HK-2 (cell line): ENCODE measurements around the gene ANKRD34A.

Experiments used
- DNase-seq: peaks from one replicate; pipeline ENCODE4 v3.0.0-alpha.2; 2018; ENCODE audit not compliant: unreplicated experiment

Gene ANKRD34A

DNA sequence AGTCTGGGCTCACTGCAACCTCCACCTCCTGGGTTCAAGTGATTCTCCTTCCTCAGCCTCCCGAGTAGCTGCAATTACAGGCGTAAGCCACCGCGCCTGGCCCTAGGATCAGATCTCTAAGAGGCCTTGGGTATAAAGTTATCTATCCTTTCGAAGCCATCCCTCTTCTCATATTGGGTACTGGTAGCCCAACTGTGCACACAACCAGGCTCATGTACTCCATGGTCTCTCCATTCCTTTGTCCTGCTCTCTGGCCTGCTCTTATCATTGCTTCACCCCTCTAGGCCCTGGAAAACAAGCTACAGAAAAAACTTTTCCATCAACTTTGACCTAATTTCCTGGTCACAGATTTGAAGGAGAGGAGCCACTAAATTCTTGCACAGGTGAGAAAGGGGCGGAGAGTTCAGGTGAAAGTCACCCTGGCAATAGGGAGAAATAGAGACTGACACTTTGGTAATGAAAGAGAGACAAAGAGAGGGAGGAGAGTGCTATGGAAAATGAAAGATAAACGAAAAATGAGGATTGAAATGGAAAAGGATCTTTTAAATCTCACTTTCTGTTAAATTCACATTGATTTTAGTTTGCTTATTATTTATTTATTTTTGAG lies 26.0 kb upstream of the ANKRD34A start:
- no peak for DNase-seq

DNA sequence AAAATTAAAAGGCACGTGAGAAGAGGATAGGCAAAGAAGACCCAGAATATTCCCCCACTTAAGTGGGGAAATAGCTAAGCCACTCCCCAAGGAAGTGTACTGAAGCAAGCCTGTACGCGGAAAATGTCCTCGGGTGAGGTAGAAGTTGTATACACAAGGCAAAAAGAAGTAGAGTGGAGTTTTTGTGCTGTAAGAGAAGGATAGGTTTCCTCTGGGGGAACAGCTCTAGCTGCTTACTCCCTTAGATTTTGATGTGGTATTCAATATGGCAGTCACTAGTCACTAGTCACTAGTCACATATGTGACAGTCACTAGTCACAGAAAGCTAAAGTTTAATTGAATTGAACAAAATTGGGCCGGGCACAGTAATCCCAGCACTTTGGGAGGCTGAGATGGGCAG lies 24.4 kb upstream of the ANKRD34A start:
- no peak for DNase-seq

DNA sequence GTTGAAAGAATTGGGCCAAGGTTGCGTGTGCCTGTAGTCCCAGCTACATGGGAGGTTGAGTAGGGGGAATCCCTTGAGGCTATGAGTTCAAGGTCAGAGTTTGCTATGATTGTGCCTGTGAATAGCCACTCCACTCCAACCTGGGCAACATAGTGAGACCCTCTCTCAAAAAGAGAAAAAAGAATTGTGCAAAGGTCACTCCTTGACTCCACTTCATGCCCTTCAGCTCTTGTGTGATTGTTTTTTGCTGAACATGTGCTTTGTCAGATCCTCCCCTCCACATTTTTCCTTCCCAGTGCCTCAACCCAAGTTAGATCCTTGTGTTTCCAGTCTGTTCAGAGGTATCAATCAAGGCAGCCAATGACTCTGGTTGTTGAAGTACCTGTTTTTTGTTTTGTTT lies 23.6 kb upstream of the ANKRD34A start:
- DNase-seq: no peak

DNA sequence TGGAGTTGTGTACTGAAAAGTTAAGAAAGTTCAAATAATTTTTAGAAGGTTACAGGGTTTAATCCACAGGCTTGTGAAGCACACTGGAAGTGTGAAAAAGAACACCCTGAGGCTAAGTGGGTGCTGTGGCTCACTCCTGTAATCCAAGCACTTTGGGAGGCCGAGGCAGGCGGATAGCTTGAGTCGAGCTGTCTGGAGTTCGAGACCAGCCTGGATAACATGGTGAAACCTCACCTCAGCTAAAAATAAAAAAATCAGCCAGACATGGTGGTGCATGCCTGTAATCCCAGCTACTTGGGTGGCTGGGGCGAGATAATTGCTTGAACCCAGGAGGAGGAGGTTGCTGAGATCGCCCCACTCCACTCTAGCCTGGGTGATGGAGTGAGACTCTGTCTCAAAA lies 22.2 kb upstream of the ANKRD34A start:
- no peak for DNase-seq

DNA sequence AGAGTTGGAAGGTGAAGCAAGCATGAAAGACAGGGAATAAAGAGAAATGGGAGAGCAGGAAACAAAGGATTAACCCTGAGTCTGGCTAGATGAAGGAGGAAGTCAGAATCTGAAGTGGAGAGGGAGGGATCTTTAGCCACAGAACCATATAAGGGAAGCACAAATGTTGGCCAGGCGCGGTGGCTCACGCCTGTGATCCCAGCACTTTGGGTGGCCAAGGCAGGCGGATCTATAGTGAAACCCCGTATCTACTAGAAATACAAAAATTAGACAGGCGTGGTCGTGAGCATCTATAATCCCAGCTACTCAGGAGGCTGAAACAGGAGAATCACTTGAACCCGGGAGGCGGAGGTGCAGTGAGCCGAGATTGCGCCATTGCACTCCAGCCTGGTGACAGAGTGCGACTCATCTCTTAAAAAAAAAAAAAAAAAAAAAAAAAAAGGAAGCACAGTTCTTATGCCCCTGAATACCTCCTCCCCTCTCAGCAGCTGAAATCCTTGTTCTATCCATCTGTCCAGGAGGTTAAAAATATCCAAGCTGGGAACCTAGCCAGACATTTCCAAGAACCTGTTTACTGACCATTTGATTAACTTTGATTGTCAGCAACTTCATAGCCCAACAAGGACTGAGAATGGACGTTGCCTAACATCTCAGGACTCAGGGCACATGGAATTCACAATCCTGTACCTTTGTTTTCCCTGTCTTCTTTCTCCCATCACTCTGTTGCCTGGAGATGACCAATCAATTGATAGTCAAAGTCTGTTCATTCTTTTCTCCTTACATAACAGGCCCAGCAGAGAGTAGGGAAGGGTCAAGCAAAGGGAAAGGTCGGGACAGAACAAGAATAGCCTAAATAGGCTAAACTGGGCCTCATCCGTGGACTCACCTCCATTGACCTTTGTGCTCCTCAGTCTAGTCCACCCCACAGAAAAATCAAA lies 21.4 kb upstream of the ANKRD34A start:
- peak; percentile 58 for DNase-seq

DNA sequence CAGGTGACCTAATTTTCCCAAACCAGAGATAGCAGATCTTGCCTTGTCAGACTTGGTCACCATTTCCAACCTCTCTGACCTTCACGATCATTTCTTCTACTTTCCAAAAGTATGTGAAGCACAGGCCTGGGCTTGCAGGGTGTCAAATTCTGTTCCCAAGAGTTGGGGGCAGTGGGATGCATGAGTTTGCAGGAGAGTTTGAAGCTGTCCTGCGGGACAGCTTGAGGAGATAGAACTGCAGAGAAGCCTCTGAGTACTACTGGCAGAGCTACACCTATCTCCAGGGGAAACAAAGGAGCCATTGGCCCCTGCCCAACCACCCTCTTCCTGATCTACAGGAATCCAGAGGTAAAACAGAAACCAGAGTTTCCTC lies 20.7 kb upstream of the ANKRD34A start:
- DNase-seq: no peak

DNA sequence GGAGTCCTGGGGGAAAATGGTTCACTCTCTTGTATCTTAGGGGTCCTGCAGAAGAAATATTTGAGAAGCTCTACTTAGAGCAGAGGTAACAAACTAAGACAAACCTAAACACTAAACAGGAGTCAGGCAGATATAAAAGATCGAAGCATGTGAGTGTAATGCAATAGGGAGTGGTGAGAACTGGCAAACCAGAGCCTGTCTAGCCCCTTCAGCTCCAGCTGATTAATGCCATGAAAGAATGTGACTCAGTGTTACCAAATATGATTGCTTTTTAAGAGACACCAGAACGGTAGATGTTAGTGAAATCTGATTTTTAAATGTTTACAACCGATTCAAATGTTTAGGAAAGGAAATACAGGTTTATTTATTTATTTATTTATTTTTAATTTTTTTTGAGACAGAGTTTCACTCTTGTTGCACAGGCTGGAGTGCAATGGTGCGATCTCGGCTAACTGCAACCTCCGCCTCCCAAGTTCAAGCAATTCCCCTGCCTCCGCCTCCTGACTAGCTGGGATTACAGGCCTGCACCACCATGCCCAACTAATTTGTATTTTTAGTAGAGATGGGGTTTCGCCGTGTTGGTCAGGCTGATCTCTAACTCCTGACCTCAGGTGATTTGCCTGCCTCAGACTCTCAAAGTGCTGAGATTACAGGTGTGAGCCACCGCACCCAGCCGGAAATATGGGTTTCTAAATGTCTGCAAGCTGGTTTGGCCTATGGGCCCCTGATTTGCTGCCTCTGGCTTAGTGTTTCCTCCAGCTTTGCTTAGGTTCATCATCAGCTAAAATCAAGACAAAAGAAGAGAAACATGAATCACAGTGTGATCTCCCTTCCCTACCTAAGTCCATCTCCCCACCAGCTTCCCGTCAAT lies 19.8 kb upstream of the ANKRD34A start:
- no peak for DNase-seq

DNA sequence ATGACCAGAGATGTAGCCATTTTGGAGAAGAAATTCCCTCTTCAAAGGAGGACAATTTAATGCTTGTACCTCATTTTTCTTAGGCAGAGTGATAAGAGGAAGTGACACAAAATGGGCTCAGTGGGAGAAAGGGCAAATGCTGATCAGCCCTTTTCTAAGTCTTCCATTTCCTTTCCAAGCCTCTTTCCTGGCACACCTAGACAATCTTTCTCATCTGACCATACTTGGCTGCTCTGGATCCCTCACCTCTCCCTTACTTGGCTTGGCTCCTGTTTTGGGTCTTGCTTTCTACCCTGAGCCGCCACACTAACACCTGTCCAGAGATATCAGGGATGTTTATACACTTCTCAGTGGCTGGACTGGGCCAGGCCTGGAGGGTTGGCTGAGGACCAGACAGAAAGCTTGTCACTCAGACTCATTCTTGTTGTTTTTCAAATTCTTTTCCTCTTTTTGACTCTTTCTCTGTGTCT lies 18.9 kb upstream of the ANKRD34A start:
- no peak for DNase-seq

DNA sequence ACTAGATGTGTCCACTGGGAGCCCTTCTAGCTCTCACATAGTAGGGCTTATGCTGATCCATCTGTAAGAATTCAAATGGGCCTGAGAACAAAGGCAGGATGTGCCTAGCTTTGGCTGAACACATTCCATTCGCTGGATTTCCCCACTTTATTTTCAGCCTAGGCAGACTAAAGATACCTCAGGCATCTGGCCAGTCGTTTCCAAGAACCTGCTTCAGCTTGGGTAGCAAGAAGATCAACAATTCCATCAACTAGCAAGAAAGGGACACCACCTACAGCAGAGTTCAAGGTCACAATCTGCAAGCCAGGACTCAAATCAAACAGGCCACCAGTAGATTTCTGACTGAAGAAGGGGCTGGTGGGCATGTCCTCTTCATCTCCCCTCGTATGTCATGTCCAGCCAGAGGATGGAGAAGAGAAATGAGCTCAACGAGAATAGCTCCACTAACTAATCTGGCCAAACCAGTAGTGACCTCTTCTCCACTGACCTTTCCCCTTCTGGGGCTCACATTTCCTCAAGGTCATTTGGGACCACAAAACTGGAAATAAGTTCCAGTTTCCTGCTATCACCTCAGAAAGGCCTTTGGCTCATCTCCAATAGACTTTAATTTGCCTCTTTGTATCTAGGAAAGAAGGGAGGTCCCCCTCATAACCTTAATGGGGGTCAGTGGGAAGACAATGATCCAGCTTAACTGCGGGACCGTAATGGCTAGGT lies 17.8 kb upstream of the ANKRD34A start:
- DNase-seq: no peak

DNA sequence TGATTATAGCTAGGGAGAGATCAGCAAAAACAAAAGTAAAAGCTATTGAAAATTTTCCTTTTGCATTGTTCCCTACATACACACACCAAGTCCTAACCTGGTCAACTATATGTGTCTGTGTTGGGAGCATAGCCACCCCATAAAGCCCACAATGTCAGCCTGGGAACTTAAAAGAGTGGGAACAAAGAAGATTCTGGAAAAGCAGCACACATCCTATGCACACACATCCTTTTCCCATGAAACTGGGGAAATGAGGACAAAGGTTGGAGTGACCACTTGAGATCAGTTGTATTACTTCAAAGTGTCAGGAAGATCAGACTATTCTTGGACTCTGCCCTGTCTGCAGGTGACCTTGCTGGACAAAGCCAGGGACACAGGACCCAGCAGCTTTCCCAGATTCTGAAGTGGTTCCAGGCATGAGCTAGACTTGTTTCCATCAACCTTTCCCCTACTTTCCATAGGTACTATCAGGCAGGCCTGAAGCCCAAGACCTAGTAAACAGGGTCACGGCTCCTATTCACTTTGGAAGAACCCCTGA lies 16.2 kb upstream of the ANKRD34A start:
- DNase-seq: no peak

DNA sequence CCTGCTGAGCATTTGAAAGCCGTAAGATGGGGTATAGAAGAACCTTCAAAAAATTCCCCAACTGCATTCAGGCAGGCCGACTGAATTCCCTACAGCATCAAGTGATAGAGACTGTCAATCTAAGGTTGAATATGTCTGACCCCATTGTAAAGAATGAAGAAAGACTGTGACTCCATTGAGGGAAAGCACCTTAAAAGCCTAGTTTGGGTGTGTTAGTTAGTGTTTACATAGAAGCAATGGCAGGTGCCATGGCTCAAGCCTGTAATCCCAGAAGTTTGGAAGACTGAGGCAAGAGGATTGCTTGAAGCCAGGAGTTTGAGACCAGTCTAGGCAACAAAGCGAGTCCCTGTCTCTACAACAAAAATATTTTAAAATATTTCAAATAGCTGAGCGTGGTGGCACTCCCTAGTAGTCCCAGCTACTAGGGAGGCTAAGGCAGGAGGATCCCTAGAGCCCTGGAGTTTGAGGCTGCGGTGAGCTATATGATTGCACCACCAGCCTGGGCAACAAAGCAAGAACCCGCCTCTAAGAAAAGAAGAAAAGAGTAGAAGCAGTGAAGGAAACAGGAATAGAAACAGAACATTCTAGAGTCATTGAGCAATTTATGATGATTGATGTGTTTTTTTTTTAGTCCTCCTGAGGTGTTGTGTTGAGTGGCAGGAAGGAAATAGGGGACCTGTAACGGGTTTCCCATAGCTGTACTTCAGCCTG lies 15.5 kb upstream of the ANKRD34A start:
- no peak for DNase-seq

DNA sequence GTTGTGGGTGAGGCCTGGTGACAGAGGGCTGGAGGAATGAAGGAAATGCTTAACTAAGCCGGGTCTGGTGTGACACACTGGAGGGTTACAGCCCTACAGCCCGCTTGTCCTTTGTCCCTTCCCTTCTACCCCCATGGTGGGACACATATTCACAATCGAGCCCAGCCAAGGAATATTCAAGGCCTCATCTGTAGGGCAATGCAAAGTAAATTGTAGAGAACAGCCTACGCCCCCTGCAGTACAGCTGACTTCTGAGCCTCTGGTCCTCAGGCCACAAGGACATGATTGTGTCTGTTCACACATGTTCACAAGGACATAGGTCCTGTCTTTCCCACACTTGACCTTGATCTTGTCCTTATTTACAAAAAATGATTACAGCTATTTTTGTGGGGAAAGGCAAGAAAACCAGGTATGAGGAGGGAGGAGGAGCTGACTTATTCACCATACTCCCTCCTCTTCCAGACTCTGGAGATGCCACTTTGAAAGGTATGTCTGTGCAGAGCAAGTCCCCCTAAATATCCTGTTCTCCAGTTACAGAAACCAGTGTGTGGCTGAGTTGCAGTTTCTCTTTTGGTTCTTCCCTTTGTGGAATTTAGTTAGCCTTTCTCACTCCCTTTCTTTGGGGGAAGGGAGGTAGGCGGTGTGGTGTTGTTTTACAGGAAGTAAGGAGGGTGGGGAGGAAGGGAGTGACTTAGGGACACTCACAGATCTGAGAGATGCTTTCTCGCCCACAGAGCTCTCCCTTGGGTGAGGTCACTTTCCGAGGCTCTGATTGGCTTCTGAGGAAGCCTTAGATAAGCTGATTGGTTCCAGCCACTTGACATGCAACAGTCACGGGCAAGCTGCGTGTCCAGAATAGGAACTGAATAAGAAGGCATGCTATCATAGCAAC lies 14.7 kb upstream of the ANKRD34A start:
- peak; percentile 91 for DNase-seq

DNA sequence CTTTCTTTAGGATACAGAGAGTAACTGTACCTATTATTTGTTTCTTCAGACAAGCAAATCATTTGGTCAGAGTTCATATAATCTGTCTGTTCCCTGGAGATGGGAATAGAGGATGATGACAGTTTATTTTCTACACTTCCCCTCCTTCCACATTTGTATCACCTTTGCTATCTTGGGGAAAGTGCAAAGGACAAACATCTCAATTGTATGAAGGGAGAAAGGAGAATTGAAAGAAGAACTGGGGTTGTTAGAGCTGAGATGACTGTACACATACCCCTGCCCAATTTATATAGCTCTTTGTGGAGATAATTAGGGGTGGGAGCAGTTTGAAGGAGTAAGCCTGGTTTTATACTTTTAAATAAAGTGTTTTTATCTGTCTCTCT lies 14.1 kb upstream of the ANKRD34A start:
- no peak for DNase-seq

DNA sequence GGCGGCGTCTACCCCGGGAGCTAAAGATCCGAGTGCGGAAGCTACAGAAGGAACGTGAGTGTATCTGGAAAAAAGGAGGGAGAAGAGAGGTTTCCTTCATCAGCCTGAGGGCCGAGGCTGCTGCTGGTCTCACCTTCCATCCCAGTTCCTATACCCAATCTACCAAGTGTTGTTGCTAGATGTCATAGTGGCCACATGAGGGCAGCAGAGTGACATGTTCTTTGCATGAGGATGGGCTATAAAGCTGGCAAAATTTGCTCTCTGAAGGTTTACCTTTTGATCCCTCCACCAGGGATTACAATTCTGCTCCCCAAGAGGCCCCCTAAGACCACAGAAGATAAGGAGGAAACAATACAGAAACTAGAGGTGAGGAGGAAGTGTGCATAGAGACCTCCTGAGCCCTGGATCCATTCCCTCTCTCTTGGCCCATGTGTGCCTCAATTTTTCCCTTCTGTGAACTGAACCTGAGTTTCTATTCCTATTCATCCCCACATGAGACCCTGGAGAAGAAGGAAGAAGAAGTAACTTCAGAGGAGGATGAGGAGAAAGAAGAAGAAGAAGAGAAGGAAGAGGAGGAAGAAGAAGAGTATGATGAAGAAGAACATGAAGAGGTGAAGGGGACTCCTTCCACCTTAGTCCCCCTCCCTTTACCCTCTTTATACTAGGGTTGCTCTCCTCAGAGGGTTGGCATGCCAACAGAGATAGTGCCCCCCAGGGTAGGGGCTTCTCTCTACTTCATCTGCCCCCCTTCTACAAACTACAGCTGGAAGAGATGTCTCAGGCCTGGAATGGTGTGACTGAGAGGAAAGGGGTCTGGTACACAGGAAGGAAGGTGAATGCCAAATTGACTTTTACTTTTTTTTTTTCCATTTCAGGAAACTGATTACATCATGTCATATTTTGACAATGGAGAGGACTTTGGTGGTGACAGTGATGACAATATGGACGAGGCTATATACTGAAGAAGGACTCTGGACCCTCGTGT lies 13.4 kb upstream of the ANKRD34A start:
- peak; percentile 50 for DNase-seq

DNA sequence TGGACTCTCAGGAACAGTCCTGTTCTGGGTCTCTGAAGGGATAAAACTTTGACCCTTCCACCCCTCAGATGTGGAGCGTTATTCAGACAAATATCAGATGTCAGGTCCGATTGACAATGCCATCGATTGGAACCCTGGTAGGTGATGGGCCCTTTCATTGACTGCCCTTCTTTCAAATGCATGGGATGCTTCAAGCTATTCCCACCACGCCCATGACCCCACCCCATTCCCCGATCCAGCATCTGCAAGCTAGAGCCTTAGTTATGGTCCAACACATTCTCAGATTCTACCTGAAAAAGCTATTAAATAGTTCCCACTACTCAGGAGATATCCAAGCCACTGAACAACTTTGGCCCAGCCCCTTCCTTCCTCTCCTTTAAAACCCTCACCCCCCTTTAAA lies 12.6 kb upstream of the ANKRD34A start:
- DNase-seq: no peak

DNA sequence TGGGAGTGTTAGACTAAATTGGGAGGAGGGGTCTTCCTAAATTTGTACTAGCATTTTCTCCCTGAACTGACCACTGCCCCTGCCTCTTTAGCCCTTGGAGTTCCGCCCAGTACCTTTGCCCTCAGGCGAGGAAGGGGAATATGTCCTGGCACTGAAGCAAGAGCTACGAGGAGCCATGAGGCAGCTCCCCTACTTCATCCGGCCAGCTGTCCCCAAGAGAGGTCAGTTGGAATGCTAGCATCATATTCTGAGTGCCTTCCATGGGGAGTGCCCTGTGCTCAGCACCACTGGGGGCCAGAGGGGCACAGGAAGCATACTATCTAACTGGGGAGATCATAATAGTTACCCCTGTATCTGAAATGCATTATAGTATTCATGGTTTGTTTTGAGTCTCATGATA lies 10.8 kb upstream of the ANKRD34A start:
- no peak for DNase-seq

DNA sequence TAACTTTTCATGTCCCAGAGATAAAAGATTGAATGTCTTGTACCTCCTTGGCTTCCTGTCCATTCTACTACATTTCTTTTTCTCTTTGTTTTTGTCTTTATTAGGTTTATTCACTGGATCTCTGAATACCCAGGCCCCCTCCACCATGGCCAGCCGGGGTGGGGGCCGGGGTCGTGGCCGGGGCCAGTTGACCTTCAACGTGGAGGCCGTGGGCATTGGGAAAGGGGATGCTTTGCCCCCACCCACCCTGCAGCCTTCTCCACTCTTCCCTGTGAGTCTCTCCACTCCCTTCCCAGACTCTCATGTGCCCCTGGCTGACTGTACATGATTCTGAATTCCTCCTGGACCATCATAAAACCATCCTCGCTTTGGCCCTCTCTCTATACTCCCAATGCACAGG lies 10.3 kb upstream of the ANKRD34A start:
- no peak for DNase-seq

DNA sequence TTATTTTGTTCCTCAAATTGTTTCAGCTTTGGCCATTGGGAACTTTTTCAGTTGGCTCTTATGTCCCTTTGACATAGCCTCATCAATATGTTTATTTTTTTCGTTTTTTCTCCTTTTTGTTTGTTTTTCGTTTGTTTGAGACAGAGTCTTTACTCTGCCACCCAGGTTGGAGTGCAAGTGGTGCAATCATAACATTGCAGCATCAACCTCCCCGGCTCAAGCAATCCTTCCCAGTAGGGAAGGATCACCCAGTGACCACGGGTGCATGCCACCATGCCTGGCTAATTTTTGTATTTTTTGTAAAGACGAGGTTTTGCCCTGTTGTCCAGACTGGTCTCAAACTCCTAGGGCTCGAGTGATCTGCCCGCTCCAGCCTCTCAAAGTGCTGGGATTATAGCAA lies 8.2 kb upstream of the ANKRD34A start:
- DNase-seq: no peak

DNA sequence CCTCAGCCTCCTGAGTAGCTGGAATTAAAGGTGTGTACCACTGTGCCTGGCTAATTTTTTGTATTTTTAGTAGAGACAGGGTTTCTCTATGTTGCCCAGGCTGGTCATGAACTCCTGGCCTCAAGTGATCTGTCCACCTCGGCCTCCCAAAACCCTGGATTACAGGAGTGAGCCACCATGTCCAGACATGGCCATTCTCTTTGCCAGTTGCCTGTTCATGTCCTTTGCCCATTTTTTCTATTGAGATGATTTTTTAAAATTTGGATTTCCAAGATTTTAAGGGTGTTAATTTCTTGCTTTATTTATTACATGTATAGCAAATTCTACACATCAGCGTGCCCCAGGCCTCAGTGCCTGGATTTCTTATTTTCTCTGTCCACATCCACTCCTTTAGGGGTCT lies 2.9 kb upstream of the ANKRD34A start:
- DNase-seq: no peak
